Brain pericyte (primary cell): ENCODE data around the gene UBE2E1.
"Not testable (repeated sequence)": the region's sequence is repeated elsewhere in the genome, so short reads cannot be mapped to it uniquely, and the experiment has no call there.

ENCODE experiments used
- DNase-seq: peaks from one replicate; pipeline ENCODE4 v3.0.0-alpha.2; 2012; ENCODE audit warnings: low read depth, low spot score

The UBE2E1 gene

GRCh38 chr3:23845326-23846216 lies 39.8 kb downstream of the UBE2E1 start:
- no peak for DNase-seq

DNA sequence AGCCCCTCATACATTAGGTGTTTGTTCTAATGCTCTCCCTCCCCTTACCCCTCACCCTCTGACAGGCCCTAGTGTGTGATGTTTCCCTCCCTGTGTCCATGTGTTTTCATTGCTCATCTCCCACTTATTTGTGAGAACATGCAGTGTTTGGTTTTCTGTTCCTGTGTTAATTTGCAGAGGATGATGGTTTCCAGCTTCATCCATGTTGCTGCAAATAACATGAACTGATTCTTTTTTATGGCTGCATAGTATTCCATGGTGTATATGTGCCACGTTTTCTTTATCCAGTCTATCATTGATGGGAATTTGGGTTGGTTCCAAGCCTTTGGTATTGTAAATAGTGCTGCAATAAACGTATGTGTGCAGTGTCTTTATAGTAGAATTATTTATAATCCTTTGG lies 43.7 kb downstream of the UBE2E1 start:
- not testable (repeated sequence) for DNase-seq

DNA sequence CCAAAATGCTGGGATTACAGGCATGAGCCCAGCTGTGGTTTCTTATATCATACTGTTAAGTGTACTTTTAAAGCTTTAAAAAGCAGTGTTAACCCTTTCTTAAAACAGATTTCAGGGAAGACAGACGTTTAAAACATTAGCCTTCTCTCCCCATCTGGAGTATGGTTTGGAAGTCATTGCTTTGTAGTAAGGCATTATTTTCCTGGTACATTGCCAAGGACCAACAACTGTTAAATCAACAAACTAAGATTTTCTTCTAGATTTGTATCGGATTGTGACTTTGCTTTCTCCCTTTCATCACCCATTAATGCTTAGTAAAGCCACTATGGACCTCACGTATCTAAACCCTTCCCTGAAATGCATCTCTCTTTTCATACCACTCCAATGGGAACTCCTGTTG lies 50.5 kb downstream of the UBE2E1 start:
- peak; percentile 44 for DNase-seq

DNA sequence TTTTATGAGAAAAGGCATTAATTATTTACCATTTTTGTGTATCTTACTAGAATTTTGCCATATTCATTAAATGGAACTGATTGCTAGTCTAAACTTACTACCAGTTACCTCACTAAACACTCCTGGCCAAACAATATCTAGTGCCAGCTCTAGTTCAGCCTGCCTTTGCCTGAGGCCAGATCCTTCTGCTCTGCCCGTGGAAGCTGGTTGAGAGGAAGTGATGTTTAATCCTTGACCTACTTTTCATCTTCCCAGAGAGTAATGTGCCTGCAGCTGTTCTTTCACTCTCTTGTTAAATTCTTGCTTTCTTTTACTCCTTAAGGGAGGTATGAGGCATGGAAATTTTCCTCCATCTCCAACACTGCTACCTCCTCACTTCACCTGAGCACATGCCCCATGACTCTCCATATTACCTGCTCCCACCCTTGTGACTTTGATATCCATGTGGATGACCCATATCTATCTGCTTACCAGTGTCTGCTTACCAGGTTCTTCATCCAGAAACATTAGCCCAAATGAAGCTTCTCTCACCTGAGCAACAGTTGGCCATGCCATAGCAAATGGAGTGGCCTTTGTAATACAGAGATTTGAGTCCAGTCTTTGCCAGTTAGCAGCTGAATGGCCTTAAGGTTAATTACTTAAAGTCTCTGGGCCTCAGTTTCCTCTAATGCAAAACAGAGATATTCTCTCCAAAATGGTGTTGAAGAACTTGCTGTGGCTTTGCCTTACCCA lies 53.4 kb downstream of the UBE2E1 start:
- no peak for DNase-seq

DNA sequence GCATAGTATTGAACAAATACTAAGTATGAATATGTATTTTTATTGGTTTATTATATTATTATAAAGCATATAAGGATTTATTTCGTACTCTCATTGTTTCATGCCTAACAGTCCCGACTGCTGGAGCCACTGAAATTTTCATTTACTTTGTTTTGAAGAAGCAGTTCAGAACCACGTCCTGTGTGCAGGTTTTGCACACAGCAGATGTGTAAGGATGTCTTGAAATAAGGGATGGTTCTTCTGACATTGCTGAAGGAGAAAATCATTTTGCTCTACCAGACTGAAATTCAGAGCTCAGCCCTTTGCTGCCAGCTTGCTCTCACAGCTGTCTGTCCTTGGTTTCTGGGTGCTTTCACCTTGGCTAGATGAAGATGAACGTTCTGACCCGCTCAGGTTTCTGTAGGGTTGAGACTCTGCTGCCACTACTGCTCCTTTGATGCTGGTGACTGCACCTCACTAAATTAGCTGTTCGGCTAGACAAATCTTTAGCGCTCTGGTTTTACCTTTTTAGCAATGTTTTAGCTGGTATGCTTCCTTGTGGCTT lies 54.2 kb downstream of the UBE2E1 start:
- no peak for DNase-seq

GRCh38 chr3:23861689-23862088 lies 55.9 kb downstream of the UBE2E1 start:
- DNase-seq, result no peak

DNA sequence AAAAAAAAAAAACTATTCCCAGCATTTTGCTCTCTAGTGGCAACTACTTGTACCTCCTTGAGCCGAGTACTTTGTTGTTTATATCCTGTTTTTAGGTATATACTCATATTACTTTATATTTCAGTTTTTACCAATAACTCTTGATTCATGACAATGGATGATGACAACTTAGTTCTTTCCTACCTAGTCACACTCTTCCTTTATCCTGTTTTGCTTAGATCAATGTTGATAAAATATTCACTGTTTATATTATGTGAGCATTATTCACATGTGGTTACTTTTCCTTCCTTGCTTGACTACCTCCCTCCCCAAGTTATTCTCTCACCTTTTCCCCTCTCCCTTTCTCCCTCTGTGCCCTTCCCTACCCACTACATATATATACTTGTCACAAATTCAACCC lies 57.3 kb downstream of the UBE2E1 start:
- no peak for DNase-seq

DNA sequence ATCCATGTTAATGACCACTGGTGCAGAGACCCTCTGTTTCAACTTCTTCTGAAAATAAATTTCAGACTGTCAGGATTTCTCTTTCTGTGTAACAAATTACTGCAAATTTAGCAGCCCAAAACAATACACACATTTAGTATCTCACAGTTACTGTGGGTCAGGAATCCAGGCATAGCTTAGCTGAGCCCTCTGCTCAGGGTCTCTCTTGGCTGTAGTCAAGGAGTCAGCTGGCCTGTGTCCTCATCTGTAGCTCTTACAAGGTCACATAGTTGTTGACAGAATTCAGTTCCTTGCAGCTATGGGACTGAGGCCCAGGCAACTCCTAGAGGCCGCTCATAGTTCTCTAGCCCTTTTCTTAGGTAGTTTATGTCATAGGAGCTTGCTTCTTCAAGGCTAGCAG lies 59.2 kb downstream of the UBE2E1 start:
- no peak for DNase-seq

- DNase-seq, result peak; percentile 37
Observed at GRCh38 chr3:23865595-23866396, 60.0 kb downstream of the UBE2E1 start.

DNA sequence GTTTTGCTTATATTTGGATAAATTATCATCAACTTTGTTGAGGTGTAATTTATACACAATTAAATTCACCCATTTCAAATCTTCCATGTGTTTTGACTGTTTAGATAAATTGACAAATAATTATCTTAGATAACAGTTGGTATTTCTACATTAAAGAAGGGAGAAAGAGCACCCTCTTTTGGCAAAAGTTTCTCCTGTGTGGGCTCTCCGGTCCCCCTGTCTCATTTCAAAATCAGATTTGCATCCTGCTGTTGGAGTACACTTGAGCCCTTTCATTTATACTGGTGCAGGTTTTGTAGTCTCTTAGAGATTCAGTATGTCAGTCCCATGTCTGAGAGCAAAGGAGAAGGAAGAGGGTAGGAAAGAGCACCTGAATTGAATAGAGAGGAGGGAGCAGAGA lies 61.6 kb downstream of the UBE2E1 start:
- DNase-seq, result no peak

DNA sequence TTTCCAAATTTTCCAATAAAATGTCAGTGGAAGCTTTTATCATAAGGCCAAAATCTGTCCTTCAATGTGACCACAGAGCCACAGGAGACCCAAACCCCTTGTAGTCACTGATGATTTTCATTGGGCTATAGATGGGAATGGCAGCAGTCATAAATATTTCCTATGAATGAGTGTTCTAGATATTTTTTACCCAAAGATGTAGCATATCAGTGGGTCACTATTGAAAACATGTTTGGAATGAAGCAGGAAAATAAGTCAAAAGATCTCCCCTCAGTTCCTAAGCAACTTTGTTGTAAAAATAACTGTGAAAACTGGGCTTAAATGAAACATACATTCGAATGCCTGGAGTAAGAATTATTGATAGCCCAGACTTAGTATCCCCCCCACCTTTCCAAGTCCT lies 62.1 kb downstream of the UBE2E1 start:
- no peak for DNase-seq

DNA sequence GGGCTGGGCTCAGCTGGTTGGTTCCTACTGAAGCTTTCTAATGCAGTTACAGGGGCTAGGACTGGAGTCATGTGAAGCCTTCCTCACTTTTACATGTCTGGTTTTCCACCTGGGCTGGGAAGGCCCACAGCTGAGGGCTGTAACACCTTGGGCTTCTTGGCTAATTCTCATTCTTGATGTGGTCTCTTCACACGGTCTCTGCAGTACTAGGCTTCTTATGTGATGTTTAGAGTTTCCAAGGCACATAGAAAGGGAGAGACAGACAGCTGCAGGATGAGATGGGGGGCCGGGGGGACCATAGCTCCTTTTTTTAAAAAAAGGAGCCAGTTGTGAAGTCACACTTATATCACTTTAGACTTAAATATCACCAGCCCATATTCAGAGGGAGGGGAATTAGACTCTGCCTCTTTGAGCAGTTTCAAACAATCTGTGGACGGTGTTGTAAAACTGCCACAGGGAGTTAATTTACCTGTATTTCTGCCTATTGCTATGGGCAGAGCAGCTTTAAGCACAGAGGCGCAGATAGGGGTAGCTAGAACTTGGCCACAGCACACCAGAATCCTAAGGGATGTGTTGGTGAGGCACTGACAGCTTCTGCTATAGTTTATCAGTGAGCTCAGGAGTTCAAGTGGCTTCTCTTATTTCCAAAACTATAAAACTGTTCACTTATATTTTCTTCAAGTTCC lies 64.4 kb downstream of the UBE2E1 start:
- DNase-seq, result no peak

GRCh38 chr3:23870663-23871043 lies 64.9 kb downstream of the UBE2E1 start:
- DNase-seq, result not testable (repeated sequence)

DNA sequence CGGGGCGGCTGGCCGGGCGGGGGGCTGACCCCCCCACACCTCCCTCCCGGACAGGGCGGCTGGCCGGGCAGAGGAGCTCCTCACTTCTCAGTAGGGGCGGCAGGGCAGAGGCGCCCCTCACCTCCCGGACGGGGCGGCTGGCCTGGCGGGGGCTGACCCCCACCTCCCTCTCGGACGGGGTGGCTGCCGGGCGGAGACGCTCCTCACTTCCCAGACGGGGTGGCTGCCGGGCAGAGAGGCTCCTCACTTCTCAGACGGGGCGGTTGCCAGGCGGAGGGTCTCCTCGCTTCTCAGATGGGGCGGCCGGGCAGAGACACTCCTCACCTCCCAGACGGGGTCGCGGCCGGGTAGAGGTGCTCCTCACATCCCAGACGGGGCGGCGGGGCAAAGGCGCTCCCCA lies 65.6 kb downstream of the UBE2E1 start:
- DNase-seq, result not testable (repeated sequence)

DNA sequence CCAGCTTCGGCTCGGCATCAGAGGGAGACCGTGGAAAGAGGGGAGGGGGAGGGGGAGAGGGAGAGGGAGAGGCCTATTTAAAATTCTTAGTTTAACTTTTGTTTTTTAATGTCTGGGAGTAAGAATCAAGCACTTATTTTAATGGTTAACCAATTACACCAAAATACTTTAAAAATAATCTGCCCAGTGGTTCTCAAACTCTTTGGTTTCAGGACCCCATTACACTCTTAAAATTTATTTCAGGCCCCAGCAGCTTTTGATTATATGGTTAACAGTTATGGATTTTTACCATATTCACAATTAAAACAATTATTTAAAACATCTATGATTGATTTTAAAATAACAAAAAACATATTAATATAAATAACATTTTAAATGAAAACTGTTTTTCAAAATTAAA lies 66.6 kb downstream of the UBE2E1 start:
- no peak for DNase-seq

DNA sequence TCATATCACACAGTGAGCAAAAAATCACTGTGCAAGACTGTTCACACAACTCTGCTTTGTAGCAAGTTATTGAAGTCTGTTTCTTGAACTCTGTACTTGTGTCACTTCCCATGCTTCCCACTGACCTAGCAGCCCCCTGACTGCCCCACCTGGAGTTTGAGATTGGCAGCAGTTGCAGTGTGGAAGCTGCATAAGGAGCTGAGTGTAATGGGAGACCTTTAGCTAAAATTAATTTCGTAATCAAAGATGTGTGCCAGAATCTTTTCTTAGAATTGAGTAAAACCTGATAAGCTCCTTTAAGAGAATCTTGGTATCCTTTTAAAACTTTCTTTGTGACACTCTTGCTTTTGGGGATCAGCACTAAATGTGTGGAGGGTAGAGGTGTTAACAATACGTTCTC lies 68.2 kb downstream of the UBE2E1 start:
- DNase-seq, result no peak

GRCh38 chr3:23874359-23875112 lies 68.8 kb downstream of the UBE2E1 start:
- no peak for DNase-seq

GRCh38 chr3:23875113-23875725 lies 69.5 kb downstream of the UBE2E1 start:
- no peak for DNase-seq

- DNase-seq, result no peak
Observed at GRCh38 chr3:23876923-23877322, 71.2 kb downstream of the UBE2E1 start.

DNA sequence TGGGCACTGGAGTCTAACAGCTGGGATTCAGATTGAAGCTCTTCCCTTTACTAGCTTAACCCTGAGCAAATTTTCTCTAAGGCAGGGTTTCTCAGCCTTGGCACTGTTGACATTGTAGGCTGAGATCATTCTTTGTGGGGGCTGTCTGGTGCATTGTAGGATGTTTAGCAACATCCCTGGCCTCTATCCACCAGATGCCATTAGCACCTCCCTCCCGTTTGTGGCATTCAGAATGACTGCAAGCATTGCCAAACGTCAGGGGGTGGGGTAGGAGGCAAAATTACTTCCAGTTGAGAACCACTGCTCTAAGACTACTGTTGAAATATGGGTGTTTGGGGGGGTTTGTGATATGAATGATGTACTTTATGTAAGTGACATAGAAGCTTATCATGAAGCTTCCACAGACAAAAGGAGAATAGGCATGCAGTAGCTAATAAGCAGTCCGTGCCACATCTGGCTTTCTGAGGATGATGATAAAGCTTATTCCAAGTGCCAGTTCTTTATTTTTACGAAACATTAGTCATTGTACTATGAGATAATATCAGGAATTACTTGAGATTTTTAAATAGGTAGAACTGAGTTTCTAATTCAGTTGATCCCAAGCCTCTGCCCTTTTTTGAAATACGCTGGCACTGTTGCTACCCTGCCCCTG lies 71.7 kb downstream of the UBE2E1 start:
- DNase-seq, result peak; percentile 18
